T-helper 2 cell (primary cell): ENCODE measurements around the gene CNTNAP2.

ENCODE experiments used
- DNase-seq, 5 experiments: peaks; one replicate each; pipeline versions ENCODE4 v3.0.0 to v3.0.0-alpha.2; 2012 to 2022

Gene CNTNAP2

DNA sequence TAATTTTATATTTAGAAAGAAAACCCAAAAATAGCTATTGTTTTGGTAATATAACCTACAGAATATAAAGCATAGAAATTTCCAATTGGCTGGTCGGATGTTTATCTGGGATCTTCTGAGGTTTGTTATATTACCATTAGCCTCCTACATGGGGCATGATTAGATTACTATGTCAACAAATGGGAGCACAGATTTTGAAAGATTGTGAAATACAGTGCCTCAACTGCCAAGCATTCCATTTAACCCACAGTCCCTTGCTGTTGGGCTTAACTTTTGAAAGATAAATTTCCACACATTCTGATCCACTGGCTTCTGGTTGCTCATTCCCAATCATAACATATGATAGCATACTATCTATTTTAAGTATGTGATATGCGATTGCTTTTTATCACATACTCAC is 2018.5 kb downstream of the CNTNAP2 start:
- DNase-seq: no peak

DNA sequence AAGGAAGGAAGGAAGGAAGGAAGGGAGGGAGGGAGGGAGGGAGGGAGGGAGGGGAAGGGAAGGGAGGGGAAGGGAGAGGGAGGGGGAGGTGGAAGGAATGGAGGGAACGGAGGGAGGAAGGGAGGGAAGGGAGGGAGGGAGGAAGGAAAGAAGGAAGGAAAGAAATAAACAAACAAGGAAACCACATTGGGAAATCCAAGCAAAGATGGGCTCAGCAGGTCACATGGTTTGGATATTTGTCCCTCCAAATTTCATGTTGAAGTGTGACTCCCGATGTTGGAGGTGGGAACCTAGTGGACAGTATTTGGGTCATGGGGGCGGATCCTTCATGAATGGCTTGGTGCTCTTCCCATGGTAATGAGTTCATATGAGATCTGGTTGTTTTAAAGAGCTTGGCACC is 2019.4 kb downstream of the CNTNAP2 start:
- DNase-seq: no peak

DNA sequence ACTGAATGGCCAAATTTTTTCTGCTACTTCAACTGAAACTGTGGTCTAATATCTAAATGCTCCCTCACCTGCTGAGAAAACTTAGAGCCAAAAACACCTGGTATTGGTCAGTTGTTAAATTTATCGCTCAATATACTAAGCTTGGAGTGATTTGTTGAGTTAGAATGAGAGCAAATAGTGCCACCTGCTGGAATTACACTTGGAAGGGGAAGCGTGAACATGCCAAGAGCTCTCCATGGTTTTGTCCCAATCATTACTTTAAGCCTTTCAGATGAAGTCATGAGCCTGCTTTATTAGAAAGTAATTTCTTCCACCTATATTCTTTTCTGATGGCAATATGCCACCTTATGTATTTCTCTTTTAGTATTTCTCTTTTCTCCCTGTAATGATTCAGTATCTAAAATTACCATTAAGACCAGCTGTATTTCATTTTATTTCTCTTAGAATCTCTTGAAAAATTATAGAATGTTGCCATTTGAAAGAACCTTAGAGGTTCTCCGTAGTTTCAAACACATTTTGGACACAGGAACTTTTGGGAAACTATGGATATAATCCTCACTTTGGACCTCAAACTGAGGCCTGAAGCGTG is 2026.2 kb downstream of the CNTNAP2 start:
- DNase-seq: peak in 1 of 5 experiments; percentile 17

DNA sequence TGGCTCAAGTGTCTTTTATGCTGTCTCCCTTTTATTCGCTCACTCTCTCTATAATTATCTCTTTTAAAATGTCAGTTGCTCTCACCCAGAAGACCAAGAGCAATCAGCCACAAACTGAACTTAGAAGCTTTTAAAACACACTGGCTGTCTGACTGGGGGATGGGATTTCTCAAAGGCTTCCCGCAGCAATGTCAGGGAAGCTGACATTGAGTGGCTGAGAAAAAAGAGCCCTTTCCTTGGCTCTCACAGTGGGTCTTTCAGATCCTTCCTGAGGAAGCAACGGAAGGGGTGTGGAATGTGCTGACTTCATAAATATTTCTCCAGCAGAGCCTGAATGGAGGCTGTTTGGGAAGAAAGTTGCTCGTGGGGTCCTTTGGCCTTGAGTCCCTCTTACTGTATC is 2028.2 kb downstream of the CNTNAP2 start:
- no peak for DNase-seq

DNA sequence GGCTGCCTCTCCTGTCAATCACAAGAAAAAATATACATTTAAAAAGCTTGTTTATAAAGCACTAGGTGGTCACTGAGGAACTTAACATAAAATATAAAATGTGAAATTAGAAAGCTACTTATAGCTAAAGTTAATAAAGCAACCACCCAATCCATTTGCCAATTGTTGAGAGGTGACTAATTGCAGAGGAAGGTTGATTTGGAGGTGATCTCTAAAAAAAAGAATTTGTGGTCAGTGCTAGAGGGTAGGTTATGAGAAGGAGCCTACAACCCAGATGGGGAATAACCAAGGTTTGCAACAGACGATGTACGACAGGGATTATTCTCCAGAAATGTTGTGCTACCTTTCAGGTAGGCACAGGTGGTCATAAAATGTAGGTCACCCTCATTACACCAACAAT is 2029.7 kb downstream of the CNTNAP2 start:
- DNase-seq: no peak

DNA sequence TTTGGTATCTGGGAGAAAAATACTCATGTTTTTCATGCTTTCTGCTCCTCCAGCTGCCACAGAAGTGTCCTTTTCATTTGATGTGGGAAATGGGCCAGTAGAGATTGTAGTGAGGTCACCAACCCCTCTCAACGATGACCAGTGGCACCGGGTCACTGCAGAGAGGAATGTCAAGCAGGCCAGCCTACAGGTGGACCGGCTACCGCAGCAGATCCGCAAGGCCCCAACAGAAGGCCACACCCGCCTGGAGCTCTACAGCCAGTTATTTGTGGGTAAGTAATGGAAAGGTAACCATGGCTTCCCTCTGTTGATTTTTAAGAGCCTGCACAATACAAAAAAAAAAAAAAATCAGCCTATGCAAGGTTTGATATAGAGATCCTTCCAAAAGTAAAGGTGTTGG is 2030.8 kb downstream of the CNTNAP2 start:
- DNase-seq: no peak

DNA sequence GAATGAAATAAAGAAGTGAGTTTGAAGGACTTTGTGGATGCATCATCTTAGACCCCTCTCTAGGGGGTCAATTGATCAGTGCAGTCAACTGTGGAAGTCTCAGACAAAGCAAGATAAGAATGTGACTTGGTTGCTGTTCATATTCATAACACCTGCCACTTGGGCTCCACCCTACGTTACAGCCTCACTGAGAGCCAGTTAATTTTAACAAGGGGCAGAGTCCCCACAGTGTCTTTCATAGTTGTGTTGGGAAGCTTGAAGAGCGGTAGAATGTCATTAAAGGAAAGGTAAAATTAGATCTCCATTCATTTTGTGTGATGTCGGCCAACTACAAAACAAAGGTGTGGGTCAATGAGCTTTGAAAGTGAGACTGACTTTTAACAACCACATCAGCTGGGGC is 2031.9 kb downstream of the CNTNAP2 start:
- DNase-seq: no peak

DNA sequence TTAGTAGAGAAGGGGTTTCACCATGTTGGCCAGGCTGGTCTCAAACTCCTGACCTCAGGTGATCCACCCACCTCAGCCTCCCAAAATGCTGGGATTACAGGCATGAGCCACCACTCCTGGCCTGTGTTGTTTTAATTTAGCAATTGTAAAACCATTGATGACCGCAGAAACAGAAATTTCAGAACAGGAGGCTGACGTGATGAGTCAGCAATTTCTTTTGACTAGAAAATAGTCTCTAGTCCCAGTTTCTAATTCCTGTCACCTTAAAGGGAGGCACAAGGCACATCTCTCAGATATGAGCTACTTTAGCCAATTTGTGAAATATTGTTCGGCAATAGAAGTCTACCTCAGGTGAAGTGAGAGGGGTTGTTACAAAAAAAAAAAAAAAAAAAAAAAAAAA is 2033.1 kb downstream of the CNTNAP2 start:
- no peak for DNase-seq

DNA sequence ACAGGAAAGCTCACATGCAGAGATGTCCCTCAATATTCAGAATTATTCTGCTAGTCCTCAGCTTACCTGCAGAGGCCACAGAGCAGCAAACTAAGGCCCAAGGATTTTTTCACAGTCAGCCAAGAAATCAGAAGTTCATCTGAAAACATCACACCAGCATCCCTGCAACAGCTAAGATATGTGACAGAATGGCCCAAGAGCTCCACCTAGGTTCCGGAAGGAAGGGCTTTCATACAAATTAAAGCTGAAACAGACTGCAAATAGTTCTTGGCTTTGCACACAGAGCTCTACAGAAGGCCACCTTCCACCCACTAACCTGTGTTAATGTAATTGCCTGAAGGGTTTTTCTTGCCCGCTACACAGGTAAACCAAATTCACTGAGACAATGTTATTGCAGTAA is 2035.2 kb downstream of the CNTNAP2 start:
- no peak for DNase-seq

DNA sequence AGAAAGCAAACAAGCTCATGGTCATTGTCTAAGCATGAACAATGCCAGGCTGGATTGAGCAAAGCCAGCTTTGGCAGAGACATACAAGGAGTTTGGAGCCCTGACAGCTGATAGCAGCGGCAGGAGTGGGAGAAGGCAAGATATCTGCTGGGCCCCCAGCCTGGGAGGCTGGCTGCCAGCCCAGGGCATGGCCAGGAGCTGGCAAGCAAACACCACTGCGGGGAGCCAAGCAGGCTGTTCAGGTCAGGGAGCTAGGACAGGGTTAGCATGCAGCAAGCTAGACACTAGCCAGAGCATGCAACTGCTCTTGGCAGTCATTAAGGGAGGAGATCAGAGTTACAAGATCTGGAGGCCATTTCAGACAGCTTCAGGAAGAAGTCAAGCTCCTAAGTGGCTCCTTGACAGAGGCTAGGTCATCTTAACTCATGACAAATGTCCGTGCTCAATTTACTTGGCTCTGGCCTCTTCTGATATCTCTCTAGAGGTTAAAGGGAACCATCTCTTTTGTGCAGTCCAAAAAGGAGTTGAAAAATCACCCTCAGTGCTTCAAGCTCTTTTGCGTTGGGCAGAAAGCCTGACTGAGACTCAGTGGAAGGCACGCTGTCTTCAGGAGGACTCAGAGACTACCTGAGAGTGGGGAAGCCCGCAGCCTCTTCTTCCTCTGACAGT is 2037.1 kb downstream of the CNTNAP2 start:
- DNase-seq: no peak

DNA sequence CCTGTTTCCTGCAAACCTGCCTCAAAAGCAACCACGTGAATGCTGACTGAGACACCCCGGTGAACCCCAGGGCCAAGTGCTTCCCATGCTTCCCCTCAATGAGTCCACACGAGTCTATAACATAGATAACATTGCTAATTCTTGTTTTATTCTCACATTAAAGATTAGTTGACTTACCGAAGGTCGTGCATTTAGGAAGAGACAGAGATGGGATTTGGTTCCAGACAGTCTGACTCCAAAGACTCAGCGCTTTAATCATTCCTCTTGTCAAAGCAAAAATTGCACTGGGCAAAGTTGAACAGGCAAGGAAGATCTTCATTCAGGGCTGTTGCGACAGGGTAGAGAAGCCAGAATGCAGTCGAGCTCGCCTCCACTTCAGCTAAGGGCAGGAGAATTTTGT is 2038.4 kb downstream of the CNTNAP2 start:
- DNase-seq: no peak

DNA sequence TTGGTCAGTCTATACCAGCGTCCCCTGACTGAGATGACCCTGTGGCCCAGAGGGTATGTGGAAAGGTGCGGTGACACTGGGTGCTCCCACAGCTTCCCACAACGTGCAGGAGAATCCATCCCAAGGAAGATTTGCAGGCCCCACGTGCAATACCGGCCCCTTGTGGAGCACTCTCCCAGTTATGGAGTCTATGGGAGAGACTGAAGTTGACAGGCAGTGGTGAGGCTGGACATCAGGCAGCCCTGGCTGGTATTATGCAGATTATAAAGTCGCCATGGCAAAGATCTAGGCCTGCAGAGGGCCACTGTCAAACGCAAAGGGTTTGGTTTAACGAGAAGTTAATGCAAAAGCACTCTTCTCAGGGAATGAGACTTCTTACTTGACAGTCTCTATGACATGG is 2039.2 kb downstream of the CNTNAP2 start:
- no peak for DNase-seq

DNA sequence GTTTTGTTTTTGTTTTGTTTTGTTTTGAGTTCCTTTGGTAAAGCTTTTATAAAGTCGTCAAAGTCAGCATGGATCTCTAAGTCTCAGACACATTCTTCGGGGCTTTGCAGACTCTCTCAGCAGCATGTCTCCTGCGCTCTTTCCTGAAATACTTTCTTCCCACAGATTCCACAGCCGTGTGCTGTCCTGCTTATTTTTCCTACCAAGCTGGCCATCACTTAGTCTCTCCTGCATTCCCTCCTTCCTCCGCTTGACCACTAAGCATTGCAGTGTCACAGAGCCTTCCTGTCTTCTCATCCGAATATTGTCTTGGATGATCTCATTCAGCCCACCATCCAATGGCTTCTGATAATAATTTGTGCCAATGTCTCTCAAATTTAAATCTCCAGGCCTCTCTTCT is 2039.6 kb downstream of the CNTNAP2 start:
- DNase-seq: no peak

DNA sequence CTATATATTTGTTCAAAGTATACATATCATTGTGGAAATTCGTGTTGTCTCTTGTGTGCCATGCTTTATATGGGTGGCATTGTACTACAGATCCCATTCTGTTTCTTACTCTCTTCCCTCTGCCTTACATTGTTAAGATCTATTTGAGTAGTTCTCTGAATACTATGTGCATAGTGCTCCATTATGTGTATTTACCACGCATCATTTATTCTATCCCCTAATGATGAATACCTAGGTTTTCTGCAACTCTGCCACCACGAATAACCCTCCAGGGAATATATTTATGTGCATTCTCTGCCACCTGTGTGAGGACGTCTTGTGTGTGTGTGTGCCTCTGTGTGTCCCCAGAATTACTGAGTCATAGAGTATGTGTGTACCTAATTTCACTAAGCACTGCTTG is 2042.7 kb downstream of the CNTNAP2 start:
- DNase-seq: no peak

DNA sequence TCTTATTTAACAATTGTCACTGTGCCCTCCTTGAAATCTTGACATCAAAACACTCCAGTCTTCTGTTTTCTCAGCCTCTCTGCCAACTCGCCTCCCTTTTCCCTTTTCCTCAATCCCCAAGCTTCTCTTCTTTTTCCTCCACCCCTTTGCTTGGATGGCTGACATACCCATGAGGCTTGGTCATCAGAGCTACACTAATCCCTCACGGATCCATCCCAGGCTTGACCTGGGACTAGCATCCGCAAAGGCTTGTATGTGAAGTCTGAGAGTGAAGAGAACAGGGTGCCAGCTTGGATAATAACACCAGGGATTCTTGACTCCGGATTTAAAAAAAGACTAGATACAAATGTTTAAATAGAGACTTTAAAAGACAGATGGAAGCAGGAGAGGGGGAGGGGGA is 2045.2 kb downstream of the CNTNAP2 start:
- no peak for DNase-seq

DNA sequence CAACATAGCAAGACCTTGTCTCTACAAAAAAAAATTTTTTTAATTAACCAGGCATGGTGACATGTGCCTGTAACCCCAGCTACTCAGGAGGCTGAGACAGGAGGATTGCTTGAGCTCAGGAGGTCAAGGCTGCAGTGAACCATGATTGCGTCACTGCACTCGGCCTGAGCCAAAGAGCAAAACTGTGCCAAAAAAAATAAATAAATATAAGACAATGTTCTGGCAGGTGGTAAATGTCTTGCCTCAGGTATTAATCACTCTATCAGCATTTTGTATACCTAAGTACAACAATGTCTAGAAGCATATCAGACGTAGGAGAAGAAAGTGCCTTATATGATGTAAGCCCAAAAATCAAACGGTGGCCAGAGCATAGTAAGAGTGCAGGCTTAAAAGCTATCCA is 2046.2 kb downstream of the CNTNAP2 start:
- DNase-seq: no peak

DNA sequence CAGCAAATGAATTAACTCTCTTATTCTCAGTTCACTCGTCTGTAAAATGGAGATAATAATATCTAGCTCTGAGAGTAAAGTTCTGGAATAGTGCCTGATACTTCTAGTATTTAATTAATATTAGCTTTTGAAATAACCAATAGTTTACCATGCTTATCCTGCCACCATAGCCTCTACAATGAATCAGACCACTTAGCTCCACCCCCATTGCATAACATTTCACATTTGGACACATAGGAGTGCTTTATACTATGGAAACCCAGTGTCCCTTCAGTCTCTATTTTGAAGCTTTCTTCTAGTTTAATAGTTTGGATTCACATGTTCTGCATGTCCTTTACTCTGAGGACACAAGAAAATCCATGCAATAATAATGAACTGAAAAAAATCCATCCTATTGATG is 2046.6 kb downstream of the CNTNAP2 start:
- DNase-seq: no peak

DNA sequence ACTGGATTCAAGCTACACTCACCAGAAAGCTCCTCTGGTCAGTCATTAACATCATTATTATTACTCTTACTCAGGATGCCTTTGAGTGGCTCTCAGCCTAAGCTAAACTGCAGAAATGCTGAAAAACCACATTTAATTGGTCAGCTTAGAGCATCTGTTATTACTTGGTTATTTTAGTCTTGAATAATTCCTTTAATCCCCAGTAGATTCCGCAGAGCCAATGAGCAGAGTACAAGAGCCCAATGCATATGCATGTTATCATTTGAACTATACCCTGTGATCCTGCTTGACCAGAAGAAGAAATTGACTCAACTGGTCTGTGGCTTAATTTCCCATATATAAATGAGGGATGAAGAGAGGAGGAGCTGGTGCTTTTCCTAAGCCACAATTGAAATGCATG is 2056.3 kb downstream of the CNTNAP2 start:
- no peak for DNase-seq

DNA sequence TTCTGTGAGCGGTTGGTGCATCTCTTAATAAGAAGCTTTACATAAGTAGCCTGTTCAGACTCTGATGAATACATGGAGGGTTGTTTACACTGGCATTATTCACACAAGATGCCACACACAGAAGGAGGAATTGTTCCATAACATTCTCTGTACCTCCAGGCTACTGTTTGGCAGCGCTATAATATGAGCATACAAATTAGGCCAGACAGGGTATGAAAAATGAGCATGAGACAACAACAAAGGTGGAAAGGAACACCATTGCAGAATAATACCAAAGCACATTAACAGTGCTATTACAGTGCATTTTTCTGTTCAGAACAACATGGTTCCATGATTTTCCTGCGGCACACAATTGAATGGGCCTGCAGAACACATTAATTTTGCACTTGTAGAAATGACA is 2056.8 kb downstream of the CNTNAP2 start:
- DNase-seq: no peak

DNA sequence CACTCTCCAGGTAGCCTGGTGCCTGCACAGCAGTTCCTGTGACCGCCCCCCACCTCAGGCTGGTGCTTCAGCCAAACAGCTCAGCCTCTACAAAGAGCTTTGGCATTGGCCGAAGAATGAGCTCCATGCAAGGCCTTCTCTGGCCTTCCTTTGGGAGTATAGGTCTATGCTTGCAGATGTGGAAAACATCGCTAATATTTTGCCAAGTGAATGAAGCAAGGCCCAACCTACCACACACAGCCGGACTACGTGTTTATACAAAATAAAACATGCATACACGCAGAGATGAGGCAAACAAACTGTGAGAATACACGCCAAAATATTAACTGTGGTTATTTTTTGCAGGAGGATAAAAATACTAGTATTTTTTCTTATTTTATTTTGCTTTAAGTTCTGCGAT is 2057.8 kb downstream of the CNTNAP2 start:
- no peak for DNase-seq

DNA sequence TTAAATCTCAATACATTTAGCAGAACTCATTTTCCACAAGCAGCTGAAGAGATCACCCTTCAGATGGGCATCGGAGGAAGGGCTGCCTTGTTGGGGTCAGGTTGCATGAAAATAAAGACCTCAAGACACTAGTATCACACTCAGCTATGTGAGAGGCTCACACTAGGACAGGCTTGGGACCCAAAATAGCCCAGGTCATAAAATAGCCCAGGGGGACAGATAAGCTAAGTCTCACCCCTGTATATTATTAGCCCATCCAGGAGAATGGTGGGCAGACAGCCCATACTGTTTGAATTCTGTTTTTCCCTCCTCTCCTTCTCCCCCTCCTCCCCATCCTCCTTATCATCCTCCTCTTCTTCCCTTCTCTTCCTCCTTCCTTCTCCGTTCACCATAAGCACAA is 2058.9 kb downstream of the CNTNAP2 start:
- no peak for DNase-seq

DNA sequence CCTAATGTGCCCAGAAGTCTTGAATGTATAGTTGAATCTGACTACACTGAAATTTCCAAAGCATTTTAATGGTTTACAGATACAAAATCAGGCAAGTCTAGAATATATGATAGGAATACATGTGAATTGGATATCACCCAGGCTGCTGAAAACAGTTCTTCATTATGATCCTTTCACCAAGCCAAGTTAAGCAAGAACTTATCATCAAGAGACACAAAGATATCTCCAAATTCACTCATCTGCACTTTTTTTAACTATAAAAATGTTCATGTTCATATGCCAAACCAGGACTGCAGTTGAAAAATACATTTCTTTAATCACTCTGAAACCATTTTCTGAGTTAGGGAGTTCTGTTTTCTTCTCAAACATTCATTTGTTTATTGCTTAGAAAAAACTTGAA is 2061.4 kb downstream of the CNTNAP2 start:
- no peak for DNase-seq

DNA sequence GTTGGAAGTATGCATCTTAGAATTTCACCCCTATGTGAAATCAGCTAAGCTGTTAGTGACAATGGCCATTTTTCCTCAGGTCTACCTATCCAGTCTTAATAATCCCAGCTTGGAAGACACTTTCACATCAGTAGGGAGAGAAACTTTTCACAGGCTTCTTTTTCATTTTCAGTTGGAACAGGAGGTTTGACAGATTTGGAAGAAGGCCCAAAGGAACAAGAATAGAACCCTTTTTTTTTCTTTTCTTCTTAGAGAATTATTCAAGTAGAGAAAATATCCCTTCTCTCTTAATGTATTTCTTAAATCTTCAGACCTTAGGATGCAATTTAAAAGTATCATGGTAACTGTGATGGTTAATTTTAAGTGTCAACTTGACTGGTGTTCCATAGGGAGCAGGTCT is 2063.5 kb downstream of the CNTNAP2 start:
- no peak for DNase-seq

DNA sequence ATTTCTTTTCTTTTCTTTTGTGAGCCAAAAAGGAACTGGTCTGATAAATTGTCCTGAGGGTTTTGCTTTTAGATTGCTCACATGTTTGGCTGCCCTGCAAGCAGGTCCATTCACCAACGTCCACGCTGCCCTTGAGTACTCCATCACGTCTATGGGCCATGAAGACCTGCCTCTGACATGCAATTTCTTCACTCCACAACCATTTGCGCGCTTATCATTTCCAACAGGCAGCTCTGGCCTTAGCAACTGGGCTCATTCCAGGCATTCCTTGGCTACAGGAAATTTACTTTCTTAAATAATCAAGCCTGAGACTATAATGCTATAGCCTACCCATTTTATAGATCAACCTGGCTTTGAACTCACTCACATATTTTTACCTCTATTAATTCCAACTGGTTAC is 2065.7 kb downstream of the CNTNAP2 start:
- DNase-seq: no peak

DNA sequence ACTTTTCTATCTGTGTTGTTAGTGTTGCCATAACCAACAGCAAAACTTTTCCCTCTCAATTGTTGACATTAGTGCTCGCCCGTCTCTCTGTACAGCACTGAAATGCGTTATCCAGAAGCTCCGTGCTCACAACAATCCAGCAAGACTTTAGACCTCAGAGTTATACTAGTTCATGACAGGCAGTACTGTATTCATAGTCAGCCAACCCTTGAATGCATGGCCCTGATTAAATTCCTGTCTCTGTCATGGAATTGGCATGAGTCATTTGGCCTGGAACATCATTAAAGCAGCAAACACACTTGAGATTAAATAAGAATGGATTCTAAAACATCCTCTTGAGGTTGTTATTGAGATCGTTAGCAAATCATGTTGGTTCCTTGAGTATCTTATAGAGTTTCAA is 2068.4 kb downstream of the CNTNAP2 start:
- no peak for DNase-seq
